Omental fat pad (tissue), 4 donors: ENCODE results near the gene VPS52. TPM values are rescaled to one million over a fixed set of nuclear protein-coding genes. Genes with fewer than 3 reads are reported as not detected.
A peak's percentile ranks its signal among the peaks of the same experiment; 100 is the strongest.

Experiments
- ATAC-seq: fragments of 150-250 bp; one replicate; pipeline ENCODE4 v1.9.1; 2016; ENCODE audit warnings: mild to moderate bottlenecking, moderate library complexity; ENCODE audit not compliant: low FRiP score
- DNase-seq: peaks from one replicate; pipeline ENCODE4 v3.0.0-alpha.2; 2019; ENCODE audit warnings: low spot score
- CTCF ChIP-seq, 3 donors: fragments of 450-650 bp; IDR thresholded peaks; one replicate each; pipeline ENCODE4 v1.5.1; 2016 to 2017; ENCODE audit warnings: antibody characterized with exemption in 3 of 3, mild to moderate bottlenecking in 3 of 3, moderate library complexity in 2 of 3
- total RNA-seq, 4 donors: library from RNA; depleted of rRNA; stranded (reverse); fragments of >200 nt; gene quantifications; one replicate each; pipeline ENCODE4 v1.1.0, GENCODE V29; 2016

Gene VPS52, protein sequence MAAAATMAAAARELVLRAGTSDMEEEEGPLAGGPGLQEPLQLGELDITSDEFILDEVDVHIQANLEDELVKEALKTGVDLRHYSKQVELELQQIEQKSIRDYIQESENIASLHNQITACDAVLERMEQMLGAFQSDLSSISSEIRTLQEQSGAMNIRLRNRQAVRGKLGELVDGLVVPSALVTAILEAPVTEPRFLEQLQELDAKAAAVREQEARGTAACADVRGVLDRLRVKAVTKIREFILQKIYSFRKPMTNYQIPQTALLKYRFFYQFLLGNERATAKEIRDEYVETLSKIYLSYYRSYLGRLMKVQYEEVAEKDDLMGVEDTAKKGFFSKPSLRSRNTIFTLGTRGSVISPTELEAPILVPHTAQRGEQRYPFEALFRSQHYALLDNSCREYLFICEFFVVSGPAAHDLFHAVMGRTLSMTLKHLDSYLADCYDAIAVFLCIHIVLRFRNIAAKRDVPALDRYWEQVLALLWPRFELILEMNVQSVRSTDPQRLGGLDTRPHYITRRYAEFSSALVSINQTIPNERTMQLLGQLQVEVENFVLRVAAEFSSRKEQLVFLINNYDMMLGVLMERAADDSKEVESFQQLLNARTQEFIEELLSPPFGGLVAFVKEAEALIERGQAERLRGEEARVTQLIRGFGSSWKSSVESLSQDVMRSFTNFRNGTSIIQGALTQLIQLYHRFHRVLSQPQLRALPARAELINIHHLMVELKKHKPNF
- 10 to 100 TPM; 20.2 to 54.5 (median 34.3) TPM for total RNA-seq

- DNase-seq (peak; percentile 82), ATAC-seq (peak; percentile 95)
- TF ChIP-seq CTCF (IDR thresholded peaks at IDR 0.05), result no peak
Measured at GRCh38 chr6:33271468-33272274, at the start of gene VPS52, which contains the start of gene RPS18. VPS52 (minus strand) TSS chr6:33271876; CDS start chr6:33271675, 201 bp downstream. RPS18 (plus strand) TSS chr6:33272075; CDS start chr6:33272120, 45 bp downstream.

DNA sequence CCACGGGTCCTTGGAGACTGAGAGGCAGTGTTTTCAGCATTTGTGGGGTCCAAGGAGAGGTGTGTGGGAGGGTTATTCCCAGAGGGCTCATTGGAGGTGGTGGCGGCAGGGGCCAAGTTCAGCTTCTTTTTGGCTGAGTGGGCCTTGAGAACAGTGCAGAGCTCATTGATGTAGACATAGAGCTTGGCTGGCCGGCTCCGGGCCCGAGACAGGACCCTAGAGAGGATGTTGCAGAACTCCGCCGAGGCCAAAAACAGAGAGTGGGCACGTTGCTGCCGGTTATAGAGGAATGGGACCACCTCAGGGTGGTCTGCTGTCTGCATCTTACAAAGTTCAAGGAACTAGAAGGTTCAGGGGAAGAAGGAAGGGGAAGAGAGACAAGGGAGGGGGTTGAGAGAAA lies 49.6 kb upstream of the VPS52 start:
- ATAC-seq, result no peak
- no peak for TF ChIP-seq CTCF (IDR thresholded peaks at IDR 0.05)
- DNase-seq, result no peak

DNA sequence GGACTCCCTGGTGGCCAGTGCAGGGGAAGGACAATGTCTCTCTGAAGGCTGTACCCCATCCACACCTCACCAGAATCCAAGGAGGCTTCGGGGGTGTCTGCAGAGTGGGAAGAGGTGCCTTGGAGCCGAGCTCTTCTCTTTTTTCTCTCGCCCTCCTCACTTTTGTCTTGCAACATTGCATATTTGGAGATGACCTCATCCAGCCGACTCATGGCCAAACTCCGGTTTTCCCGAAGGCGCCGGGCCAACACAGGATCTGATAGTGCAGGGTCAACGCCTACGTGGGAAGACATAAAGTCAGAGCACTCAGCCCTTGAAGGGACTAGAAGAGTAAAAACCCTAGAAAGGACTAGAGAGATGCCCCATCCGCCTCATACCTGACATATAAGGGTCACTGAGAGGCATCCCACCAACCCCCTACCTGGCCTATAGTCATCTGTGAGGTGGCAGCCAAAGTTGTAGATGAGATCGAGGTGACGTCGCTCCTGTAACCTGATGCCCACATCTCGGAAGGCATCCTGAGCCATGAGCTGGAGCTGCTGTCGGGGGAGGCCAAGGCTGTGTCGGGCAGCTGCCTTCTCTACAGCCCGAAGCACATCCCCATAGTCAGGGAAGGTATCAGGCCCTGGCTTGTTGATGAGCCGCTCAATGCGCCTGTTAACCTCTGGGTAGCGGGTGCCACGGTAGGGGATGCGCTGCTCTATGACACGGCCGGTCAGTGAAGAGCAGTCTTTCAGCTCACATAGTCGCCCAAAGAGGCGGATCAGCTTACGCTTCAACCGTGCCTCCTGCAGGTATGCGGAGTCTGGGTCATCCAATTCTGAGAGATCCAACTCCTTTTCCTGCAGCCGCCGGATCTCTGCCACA lies 48.9 kb upstream of the VPS52 start:
- TF ChIP-seq CTCF (IDR thresholded peaks at IDR 0.05), result no peak
- DNase-seq (peak; percentile 60), ATAC-seq (peak; percentile 31)

- DNase-seq, result no peak
- TF ChIP-seq CTCF (IDR thresholded peaks at IDR 0.05), result no peak
- no peak for ATAC-seq
Measured at GRCh38 chr6:33319939-33320314, 48.3 kb upstream of the VPS52 start.

DNA sequence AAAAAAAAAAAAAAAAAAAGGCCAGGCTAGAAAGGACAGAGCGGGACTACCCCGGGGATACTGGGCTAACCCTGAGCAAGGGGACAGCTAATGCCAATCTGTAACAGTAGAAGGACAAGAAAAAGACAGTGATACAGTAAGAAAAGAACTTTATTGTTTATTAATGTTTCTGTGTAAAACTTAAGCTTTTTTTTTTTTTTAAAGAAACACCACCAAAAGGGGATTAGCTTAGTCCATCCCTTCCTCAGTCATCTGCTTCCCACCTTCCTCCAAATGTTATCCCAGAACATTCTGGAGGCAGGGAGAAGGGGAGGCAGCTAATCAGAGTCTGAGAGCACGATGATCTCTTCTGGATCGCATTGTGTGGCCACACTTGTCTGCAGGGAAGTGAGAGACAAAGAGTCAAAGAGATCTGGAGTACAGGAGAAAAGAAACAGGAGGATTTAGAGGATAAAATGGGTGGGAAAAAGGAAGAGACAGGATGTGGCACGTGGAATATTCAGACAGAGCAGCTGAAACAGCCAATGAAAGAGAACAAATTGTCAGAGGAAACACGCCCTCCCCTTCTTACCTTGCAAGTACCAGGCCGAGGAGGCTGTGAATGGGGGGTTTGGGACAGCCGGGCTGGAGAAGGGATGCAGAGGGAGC lies 46.9 kb upstream of the VPS52 start:
- no peak for TF ChIP-seq CTCF (IDR thresholded peaks at IDR 0.05)
- DNase-seq, result no peak
- ATAC-seq, result no peak
